Kidney (tissue), 14 donors: ENCODE measurements around the gene TBC1D1. TPM values are rescaled to one million over a fixed set of nuclear protein-coding genes. Genes with fewer than 3 reads are reported as not detected.

Experiments
- DNase-seq, 5 donors: peaks; one replicate each; pipeline ENCODE4 v3.0.0-alpha.2; 2013 to 2020
- FAIRE-seq: peaks from 2 replicates; lab custom pipeline; 2012; peaks lifted over from hg19 to GRCh38; lab: Jason Lieb, UNC
- H3K27ac ChIP-seq, 2 donors: one replicate each; pipeline ENCODE4 v1.7.0; 2013; ENCODE audit warnings: low read depth in 2 of 2, low read length in 2 of 2, inconsistent platforms in 1 of 2
- H3K27me3 ChIP-seq: one replicate; pipeline ENCODE4 v1.7.1; 2013; ENCODE audit warnings: low read length, inconsistent platforms; ENCODE audit not compliant: control insufficient read depth, insufficient read depth
- H3K36me3 ChIP-seq, 3 donors: one replicate each; pipeline versions ENCODE4 v1.7.0 to v1.7.1; 2013; ENCODE audit warnings: low read length in 3 of 3, control low read depth in 1 of 3, inconsistent platforms in 1 of 3; ENCODE audit not compliant: insufficient read depth in 3 of 3, control insufficient read depth in 2 of 3
- H3K4me1 ChIP-seq, 3 donors: one replicate each; pipeline versions ENCODE4 v1.7.0 to v1.7.1; 2013; ENCODE audit warnings: low read length in 3 of 3, inconsistent platforms in 1 of 3, low read depth in 1 of 3; ENCODE audit not compliant: control insufficient read depth in 2 of 3, insufficient read depth in 2 of 3
- H3K4me3 ChIP-seq, 3 donors: one replicate each; pipeline versions ENCODE4 v1.7.0 to v1.8.1; 2013; ENCODE audit warnings: low read length in 3 of 3, control low read depth in 1 of 3, inconsistent platforms in 1 of 3
- H3K9ac ChIP-seq, 3 donors: one replicate each; pipeline versions ENCODE4 v1.7.0 to v1.7.1; 2013; ENCODE audit warnings: low read length in 3 of 3, control low read depth in 1 of 3, inconsistent platforms in 1 of 3
- H3K9me3 ChIP-seq, 3 donors: one replicate each; pipeline versions ENCODE4 v1.7.0 to v1.7.1; 2013; ENCODE audit warnings: low read length in 3 of 3, control low read depth in 1 of 3, inconsistent platforms in 1 of 3; ENCODE audit not compliant: control insufficient read depth in 2 of 3, insufficient read depth in 1 of 3
- CTCF ChIP-seq: IDR thresholded peaks from 3 replicates; pipeline ENCODE4 v1.5.1; 2012; ENCODE audit warnings: mild to moderate bottlenecking, moderate library complexity, borderline replicate concordance; ENCODE audit not compliant: insufficient read depth; ENCODE audit errors: extremely low read depth
- intact Hi-C: fragments of 100-400 bp; cut with DNase I; formaldehyde crosslinking; loops from one replicate; pipeline ENCODE4 v1.11.1; 2022
- polyA plus RNA-seq: library from polyadenylated mRNA; stranded (reverse); fragments of 350-450 nt; fragmentation: Illumina TruSeq; extraction: RNeasy Lipid Tissue Mini Kit (QIAGEN cat#74804); gene quantifications from one replicate; pipeline ENCODE4 v1.2.3, GENCODE V29; 2014; ENCODE audit warnings: low read depth, low replicate concordance; ENCODE audit not compliant: insufficient read depth
- total RNA-seq: library from RNA; stranded (reverse); fragmentation: NEBNext Ultra II Directional; extraction: Animal tissue kit (Norgen Biotek cat#: 25700); gene quantifications from one replicate; pipeline ENCODE4 v1.2.1, GENCODE V29; 2021
- donor health status: control.
- donor health status: control.
- donor health status: control.
- donor health status: control.
- donor health status: control.
- donor health status: DM: yes; HTN: yes; CAD: no.
- donor health status: Normal renal cell carcinoma (clear cell type).

TBC1D1 gene
- total and polyA plus RNA-seq, 2 donors from 2014 or later: 170 to 182 TPM

- no peak overlapping the region for H3K4me3 ChIP-seq
- no peaks in the 10 kb centered on the region for H3K36me3 ChIP-seq
- no peaks in the 10 kb centered on the region for H3K27me3 ChIP-seq
- H3K27ac ChIP-seq: no peak overlapping the region
- no peak overlapping the region for H3K9ac ChIP-seq
- no peak for TF ChIP-seq CTCF
- no peaks in the 10 kb centered on the region for H3K4me1 ChIP-seq
- H3K9me3 ChIP-seq: no peaks in the 10 kb centered on the region
- intact Hi-C loops: no loop called here
- DNase-seq (no peak), FAIRE-seq (no peak)
Observed at GRCh38 chr4:37953156-37953555, 62.3 kb downstream of the TBC1D1 start.

GRCh38 chr4:37953620-37954293 lies 62.9 kb downstream of the TBC1D1 start:
- Histone ChIP-seq H3K9me3 (no peaks in the 10 kb centered on the region), H3K27me3 (no peaks in the 10 kb centered on the region), H3K36me3 (no peaks in the 10 kb centered on the region), H3K4me1 (no peaks in the 10 kb centered on the region), H3K27ac (no peak overlapping the region), H3K9ac (no peak overlapping the region), H3K4me3 (no peak overlapping the region)
- FAIRE-seq (no peak), DNase-seq (no peak)
- TF ChIP-seq CTCF: no peak
- intact Hi-C loops: no loop called here

- H3K36me3 ChIP-seq: no peaks in the 10 kb centered on the region
- no peaks in the 10 kb centered on the region for H3K9me3 ChIP-seq
- no peak for FAIRE-seq
- H3K27ac ChIP-seq: no peak overlapping the region
- H3K4me3 ChIP-seq: no peak overlapping the region
- no peaks in the 10 kb centered on the region for H3K27me3 ChIP-seq
- DNase-seq: no peak
- intact Hi-C loops: no loop called here
- TF ChIP-seq CTCF: no peak
- H3K9ac ChIP-seq: no peak overlapping the region
- no peaks in the 10 kb centered on the region for H3K4me1 ChIP-seq
Observed at GRCh38 chr4:37956941-37957340, 66.1 kb downstream of the TBC1D1 start.

GRCh38 chr4:37958932-37959331 lies 68.0 kb downstream of the TBC1D1 start:
- Histone ChIP-seq H3K9me3 (no peaks in the 10 kb centered on the region), H3K4me3 (no peak overlapping the region), H3K36me3 (no peaks in the 10 kb centered on the region), H3K4me1 (no peaks in the 10 kb centered on the region), H3K27ac (no peak overlapping the region), H3K27me3 (no peaks in the 10 kb centered on the region), H3K9ac (no peak overlapping the region)
- intact Hi-C loops: no loop called here
- no peak for TF ChIP-seq CTCF
- FAIRE-seq (no peak), DNase-seq (no peak)
